ENCODE data around the gene VAMP5.
"Not testable (repeated sequence)": the region's sequence is repeated elsewhere in the genome, so short reads cannot be mapped to it uniquely, and the experiment has no call there.

Gene VAMP5

DNA sequence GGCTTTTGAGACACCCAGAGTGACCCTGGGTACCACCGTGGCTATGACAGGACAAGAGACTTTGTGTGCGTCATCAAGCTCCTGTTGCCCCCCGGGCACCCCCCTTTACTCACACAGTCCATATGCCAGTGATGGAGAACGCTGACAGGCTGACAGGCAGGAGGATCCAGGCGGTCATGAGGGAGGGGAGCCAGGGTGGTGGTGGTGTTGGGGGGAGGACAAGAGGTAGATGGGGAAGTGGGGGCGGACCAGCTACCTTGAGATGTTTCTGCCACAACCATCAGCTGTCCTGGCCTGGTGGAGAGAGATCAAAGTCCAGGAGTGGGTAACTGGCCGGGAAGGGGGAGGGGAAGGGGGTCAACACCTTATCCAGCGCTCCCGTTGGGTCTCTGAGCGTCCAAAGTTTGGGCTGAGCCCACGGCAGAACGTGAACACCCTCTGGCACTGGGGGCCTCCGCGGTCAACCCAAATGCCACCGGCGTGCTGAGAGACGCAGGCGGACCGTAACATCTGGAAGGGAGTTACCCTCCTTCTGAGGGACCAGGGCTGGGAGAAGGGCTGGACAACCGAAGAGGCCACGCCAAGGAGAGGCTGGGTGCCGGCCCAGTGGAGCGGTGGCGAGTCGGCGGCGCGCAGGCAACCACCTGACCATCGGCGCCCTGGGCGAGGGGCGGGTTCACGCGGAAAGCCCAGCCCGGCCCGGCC lies 17.7 kb downstream of the VAMP5 start:
- no peak for DNase-seq (ENCODE audit: low spot score)

DNA sequence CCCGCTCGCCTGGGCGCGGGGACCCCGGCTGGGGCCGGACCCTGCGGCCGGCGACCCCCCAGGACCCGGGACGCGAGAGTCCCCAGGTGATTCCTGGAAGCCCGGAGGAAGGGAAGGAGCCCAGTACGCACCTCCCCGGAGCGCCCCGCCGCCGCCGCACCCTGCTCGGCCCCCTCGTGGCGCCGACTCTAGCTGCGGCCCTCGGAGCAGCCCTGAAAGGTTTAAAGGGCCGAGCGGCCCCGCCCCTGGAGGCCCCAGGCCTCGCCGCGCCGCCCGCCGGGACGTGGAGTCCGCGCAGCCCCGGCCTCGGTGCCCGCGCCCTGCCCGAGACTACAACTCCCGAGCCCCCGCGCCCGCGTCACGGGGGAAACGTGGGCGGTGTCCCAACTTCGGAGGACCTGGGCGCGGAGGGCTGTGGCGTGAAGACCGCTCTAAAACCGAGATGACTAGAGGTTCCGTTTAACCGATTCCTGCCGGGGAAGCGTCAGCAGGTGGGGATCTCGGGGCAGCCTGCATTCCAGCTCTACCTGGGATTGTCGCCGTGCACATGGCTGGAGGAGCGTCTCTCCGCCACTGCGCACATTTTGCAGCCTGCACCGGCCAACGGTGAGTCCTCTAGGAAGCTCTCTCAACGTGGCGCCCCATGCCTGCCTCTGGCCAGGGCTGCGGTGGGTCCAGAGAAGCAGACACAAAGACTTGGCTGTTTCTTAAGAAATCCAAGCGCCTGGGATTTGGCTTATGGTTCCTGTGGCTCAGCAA lies 18.4 kb downstream of the VAMP5 start, which contains the start of gene TMEM150A:
Gene TMEM150A (minus strand): TSS at position 223 of the 759 bp plus-strand sequence. CDS start 750 bp downstream, outside the sequence.
- DNase-seq (ENCODE audit: low spot score): peak; percentile 90

DNA sequence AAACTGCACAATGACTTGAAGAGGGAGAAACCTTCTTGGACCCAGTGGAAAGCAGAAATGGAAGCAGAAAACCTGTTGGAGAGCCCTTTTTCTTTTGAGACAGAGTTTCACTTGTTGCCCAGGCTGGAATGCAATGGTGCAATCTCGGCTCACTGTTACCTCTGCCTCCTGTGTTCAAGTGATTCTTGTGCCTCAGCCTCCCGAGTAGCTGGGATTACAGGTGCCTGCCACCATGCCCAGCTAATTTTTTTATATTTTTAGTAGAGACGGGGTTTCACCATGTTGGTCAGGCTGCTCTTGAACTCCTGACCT lies 19.9 kb downstream of the VAMP5 start:
- DNase-seq (ENCODE audit: low spot score): not testable (repeated sequence)

DNA sequence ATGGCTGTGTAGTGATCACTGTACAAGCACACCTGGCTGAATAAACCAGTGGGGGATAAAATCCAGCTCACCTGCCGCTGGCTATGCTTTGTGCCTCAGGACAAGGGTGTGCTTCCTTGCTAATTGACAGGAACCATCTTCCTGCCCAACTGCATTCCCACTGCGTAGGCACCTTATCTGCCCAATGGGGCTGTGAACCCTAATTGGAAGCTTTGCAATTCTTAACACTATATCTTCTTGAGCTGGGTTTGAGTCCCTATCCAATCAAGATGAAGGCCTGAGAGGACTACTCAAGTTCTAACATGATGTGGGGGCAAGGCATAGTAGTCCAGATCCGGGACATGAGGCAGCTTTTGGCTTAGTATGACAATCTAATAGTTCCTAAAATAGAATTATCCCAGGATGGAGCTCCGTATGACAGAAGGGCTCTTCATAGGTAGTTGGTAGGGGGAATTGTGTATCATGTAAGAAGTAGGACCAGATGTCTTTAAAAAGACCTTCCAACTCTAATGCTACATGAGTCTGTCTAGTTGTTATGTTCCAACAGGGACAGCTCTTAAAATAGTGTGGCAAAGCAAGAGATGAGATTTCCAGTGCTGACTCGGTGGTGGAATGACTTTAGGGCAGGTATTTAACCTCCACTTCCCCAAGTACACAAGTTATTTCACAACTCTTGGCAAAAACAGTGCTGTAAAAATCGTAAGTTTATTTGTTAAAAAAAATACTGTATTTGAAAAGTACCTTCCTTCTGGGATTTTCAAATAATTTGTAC lies 20.5 kb downstream of the VAMP5 start:
- DNase-seq (ENCODE audit: low spot score): no peak

DNA sequence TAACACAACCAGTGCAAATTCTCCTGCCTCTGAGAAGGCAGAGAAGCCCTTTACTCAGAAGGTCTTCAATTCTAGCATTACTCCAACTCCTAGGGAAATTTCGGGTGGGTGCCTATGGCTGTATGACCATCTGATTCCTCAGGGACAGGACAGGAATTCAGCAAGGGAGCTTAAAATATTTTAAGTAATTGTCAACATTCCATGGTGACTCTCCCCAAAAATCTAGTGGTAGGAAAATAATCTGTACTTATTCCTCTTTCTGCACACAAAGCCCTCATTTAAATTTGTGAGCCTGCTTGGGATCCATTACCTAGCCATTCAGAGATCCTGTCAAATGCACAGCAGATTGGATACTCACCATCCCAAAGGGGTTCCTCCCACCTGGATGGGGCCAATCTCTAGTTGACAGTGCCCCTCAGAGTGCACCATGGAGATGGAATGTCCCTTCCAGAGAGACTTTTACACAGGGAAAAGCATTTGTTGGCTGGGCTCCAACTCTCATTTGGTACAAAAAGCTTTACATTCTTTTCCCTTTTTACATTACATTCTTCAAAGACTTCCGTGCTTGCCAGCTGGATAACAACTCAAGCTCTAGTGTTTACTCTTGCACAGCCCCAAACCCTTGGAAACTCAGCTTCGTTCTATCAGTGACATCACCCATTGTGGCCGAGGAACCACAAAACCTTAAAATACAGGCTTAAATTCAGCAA lies 21.3 kb downstream of the VAMP5 start:
- no peak for DNase-seq (ENCODE audit: low spot score)

DNA sequence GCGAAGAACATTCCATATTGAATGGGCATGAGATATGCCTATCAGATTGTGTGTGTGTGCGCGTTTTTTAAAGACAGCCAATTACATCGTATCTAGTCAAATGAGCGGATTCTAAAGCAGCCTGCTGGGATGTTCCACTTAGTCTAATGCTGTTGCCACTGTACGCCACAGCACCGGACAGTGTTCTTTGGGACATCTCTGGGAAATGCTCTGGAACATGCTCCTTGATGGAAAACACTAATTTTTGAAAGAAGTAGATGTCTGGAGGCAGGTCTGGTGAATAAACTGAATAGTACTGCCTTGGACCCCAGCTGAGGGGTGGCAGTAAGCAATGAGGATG lies 21.9 kb downstream of the VAMP5 start:
- no peak for DNase-seq (ENCODE audit: low spot score)

DNA sequence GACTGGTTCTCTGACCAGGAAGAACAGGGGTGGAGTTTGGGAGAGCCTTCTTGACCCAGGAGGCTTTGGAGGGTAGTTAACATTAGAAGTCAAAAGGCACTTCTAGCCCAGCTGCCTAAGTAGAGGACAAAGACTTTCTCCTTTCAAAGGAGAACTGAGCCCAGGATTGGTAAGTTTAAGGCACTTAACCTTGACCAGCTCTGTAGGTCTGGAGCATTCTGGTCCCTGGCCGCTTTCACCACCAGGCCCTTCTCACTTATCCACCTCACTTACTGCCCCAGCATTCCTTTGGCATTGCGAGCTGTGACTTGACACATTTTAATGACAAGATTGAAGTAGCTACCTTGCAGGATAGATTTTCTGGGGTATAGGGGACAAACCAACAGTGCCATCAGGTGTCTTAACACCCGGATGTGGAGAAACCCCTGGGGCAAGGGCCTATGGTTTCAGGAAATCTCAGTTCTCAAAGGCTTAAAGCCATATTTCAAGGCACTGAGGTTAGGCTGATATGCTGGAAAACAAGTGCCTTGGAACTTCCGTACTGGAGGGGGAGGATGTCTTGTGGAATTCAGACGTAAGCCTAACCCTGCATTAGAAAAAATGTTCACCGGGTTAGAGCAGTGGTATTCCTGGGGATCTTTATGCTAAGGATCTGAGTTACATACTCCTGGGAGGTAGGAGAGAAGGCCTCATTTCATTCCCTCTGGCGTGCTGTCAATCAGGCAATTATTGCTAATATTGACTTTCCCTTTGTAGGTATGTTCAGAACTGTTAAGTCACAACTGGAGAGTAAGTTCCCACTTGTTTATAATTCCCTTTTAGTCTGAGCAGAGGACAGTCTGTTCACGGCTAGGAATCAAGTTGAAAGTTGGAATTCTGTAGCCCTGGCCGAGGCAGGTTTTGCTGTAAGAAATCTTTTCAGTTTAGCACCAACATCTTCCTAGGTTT lies 23.3 kb downstream of the VAMP5 start:
- no peak for DNase-seq (ENCODE audit: low spot score)

DNA sequence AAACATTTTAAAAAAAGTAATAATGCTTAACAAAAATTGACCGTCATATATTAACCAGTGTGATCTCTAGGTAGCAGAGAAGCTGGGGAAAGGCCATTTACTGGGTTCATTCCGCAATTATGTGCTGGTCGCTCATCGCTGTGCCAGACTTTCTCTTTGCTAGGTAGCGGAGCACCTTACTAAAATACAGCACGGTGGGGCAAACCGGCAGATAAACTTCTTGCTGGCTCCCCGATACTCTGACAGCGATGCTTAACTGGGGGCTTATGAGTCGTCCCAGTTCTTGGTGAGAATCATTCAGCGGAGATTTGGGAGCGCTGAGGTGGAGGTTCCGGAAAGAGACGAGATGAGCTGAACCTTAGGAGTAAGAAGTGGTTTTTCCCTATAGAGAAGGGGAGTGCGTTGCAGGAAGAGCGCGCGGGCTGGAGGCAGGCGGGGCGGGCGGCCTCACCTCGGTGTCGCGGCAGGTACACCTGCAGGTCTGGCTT lies 27.0 kb downstream of the VAMP5 start:
- no peak for DNase-seq (ENCODE audit: low spot score)

DNA sequence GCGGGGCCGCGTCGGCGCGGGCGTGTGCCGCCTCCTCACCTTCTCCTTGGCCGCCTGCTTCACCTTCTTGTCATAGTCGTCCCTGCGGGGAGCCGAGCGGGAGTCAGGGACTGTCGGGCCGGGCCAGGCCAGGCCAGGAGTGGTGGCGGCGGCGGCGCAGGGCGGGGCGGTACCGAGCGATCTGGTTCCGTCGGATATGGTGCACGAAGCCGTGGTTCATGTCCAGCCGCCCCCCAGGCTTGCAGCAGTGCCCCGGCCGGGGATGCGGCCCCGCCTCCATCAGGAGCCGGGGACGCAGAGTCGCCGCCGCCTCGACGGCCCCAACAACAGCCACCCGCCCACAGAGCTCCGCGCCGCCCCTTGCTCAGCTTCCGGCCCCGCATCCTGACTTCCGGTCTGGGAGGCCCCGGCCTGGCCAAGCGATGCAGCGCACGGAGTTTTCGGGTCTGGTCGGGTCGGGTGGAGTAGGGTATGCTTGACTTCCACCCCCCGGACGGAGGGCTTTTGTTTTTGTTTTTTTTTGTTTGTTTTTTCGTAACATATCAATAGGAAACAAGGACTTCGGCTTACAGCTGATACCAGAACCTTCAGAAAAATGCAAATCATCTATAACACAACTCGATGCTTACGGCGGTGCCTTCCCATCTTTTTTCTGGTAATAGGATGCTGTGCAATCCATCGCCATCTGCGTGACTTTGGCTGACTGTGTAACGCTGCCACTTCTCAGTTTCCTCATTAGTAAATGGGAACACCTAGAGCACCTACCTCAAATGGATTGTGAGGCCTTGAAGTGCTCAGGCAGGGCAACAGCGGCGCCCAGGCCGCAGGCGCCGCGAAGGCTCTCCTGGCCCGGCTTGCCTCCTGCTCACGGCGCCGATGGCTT lies 27.7 kb downstream of the VAMP5 start, which contains the start of gene C2orf68:
Gene C2orf68 (minus strand): TSS at position 362 of the 883 bp plus-strand sequence. CDS start 82 bp downstream, at position 280.
- DNase-seq (ENCODE audit: low spot score): peak; percentile 85

DNA sequence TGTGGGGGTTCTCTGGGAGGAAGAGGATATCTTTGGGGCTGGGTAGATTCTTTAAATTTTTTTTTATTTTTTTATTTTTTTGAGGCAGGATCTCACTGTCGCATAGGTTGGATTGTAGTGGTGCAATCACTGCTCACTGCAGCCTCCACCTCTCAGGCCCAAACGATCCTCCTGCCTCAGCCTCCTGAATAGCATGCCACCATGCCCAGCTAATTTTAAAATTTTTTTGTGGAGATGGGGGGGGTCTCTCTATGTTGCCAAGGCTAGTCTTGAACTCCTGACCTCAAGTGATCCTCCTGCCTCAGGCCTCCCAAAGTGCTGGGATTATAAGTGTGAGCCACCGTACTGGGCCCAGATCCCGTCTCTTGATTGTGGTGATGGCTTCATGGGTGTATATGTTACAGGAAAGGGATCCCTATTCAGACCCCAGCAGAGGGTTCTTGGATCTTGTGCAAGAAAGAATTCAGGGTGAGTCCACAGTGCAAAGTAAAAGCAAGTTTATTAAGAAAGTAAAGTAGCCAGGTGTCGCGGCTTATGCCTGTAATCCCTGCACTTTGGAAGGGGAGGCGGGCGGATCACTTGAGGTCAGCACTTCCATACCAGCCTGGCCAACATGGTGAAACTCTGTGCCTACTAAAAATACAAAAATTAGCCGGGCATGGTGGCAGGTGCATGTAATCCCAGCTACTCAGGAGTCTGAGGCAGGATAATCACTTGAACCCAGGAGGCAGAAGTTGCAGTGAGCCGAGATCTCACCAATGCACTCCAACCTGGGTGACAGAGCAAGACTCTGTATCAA lies 29.7 kb downstream of the VAMP5 start:
- DNase-seq (ENCODE audit: low spot score): no peak

DNA sequence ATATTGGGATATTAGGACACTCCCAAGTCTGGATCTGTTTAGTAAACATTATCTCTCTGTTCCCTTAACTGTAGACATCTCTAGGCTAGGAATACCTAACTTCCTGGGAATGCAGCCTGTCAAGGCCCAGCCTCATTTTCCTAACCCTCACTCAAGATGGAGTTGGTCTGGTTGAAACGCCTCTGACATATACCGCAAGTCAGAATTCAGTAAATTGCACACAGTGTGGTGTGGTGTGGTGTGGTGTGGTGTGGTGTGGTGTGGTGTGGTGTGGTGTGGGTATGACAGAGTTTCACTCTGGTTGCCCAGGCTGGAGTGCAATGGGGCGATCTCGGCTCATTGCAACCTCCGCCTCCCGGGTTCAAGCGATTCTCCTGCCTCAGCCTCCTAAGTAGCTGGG lies 30.5 kb downstream of the VAMP5 start:
- DNase-seq (ENCODE audit: low spot score): not testable (repeated sequence)

DNA sequence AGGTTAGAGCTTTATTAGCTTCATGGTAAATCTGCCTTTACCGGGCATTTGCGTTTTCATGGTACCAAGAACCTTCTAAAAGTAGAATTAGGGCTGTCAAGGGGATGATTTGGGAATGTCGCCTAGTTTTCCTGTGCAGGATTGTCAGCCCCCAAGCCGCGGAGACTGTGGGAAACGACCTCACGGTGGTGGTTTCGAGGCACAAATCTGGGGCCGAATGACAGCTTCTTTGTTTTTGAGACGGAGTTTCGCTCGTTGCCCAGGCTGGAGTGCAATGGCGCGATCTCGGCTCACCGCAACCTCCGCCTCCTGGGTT lies 31.1 kb downstream of the VAMP5 start:
- no peak for DNase-seq (ENCODE audit: low spot score)

DNA sequence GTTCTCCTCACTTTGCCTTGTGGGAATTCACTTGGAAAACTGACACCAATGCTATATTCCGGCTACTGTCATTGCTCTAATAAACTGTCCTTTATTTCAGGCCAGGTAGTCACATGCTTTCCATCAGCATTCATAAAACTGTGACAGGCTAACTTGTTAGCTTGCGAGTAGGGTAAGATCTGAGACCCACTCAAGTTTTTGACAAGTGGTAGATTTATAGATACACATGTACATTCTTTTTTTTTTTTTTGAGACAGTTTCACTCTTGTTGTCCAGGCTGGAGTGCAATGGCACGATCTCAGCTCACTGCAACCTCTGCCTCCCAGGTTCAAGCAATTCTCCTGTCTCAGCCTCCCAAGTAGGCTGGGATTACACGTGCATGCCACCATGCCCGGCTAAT lies 33.5 kb downstream of the VAMP5 start:
- DNase-seq (ENCODE audit: low spot score): not testable (repeated sequence)

DNA sequence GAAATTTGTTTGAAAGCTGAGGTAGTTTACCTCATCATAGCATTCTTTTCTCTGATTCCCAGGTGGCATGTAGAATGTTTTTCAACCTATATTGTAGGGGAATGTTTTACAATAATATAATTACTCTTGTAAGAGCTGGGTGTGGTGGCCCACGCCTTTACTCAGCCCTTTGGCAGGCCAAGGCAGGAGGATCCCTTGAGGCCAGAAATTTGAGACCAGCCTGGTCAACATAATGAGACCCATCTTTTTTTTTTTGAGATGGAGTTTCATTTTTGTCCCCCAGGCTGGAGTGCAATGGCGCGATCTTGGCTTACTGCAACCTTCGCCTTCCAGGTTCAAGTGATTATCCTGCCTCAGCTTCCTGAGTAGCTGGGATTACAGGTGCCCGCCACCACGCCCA lies 35.4 kb downstream of the VAMP5 start:
- no peak for DNase-seq (ENCODE audit: low spot score)

DNA sequence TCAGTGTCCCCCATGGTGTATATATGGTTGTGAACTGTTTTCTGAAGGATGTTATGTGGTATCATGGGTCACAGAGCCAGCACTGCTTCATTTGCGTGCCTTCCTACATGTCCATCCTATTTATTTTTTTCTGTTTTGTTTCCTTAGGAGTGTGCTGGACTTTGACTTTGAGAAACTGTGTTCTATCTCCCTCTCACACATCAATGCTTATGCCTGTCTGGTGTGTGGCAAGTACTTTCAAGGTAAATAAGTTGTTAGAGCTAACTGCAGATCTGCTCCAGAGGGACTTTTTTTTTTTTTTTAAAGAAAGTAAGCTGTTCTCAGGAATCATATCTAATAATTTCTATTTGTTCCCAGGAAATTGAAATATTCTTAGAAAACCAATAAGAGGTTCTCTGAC lies 37.1 kb downstream of the VAMP5 start:
- DNase-seq (ENCODE audit: low spot score): no peak

DNA sequence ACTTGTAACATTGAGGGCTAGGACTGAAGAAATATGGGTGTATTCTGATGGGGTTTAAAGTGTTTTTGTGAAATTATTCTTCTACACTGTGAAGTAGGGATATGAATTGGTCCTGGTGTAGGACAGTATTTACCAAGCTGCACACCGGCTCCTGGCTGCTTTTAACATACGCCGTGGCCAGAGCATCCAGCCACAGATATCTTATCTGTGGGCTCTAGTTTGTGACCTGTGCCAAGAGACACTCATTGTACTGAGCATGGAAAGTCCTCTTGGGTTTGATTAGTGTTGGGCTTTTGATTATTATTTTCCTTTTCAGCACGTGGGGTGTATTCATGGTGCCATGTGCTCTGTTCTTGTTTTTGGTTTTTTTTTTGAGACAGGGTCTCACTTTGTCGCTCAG lies 39.8 kb downstream of the VAMP5 start:
- no peak for DNase-seq (ENCODE audit: low spot score)

DNA sequence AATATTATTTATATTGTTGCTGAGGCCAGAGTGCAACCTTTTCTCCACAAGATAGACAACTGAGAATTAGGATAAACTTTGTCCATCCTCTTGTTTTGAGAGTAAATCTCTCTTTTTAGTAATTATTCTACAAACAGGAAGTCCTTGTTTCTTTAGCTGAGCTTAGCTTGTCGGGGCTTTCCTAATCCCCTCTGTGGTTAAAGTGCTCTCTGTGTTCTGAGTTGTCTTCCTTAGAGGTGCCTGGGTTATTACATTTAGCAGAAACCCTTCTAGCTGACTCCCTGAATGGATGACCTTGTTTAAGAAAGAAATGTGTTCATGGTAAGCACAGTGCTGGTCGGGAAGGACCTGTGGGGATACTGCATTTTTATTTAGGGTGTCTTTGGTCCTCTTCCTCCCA lies 44.4 kb downstream of the VAMP5 start:
- peak; percentile 25 for DNase-seq (ENCODE audit: low spot score)

DNA sequence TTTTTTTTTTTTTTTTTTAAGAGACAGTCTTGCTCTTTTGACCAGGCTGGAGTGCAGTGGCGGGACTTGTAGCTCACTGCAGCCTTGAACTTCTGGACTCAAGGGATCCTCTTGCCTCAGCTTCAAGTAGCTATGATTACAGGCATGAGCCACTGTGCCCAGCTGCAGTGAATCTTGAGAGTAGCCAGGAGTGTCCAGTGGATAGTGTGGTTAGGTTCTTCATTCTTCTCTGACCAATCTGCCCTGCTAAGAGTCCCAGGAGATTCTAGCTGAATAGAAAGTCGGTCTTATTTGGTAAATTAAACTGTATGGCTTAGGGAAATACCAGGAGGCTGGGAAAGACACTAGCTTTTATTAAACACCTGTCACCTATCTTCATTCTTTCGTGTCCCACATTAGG lies 47.1 kb downstream of the VAMP5 start:
- DNase-seq (ENCODE audit: low spot score): no peak

DNA sequence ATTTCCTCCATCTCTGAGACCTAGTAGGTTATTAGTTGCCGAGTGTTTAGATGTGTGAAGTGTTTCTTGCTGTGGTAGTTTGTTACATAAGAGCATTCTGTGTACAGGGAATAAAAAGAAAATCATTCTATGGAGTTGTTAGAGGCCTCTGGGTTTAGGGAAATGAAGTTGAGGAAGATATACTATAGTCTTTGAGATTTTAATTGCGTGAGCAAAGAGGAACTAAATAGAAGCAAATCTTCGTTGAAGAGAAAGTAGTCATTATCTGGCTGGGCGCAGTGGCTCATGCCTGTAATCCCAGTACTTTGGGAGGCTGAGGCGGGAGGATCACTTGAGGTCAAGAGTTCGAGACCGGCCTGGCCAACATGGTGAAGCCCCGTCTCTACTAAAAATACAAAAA lies 50.8 kb downstream of the VAMP5 start:
- DNase-seq (ENCODE audit: low spot score): no peak

All from CD4-positive, alpha-beta T cell treated with Interleukin-2 at 100 ng/mL for 4 hours (primary cell).